AG09309 (cell line): ENCODE data around the gene SLC3A2.
A peak's percentile ranks its signal among the peaks of the same experiment; 100 is the strongest.

Experiments used
- DNase-seq: peaks from one replicate; pipeline ENCODE4 v3.0.0-alpha.2; 2010; ENCODE audit warnings: low read depth
- H3K4me3 ChIP-seq: 2 replicates; pipeline ENCODE4 v1.5.1; 2011; ENCODE audit warnings: mild to moderate bottlenecking, low read depth, low read length, moderate library complexity; ENCODE audit not compliant: control insufficient read depth
- CTCF ChIP-seq: IDR thresholded peaks from 2 replicates; pipeline ENCODE4 v1.5.1; 2011; ENCODE audit warnings: mild to moderate bottlenecking, low read depth, low read length, inconsistent platforms; ENCODE audit not compliant: insufficient read depth, control insufficient read depth; ENCODE audit errors: missing control alignments

The SLC3A2 gene

GRCh38 chr11:62882431-62882749 is 1.7 kb downstream of the SLC3A2 start:
- DNase-seq: no peak
- peak overlapping the region; percentile 96 for H3K4me3 ChIP-seq

GRCh38 chr11:62882788-62883501 is 2.2 kb downstream of the SLC3A2 start:
- no peak for DNase-seq
- H3K4me3 ChIP-seq: peak overlapping the region; percentile 96
- no peak for TF ChIP-seq CTCF

More at GRCh38 chr11:62882431-62882749, 1.7 kb downstream of the SLC3A2 start:
- TF ChIP-seq CTCF: no peak

GRCh38 chr11:62883673-62884072 is 3.0 kb downstream of the SLC3A2 start:
- no peak for DNase-seq
- no peak for TF ChIP-seq CTCF
- peak overlapping the region; percentile 96 for H3K4me3 ChIP-seq

- no peak for DNase-seq
- no peak for TF ChIP-seq CTCF
- peak overlapping the region; percentile 12 for H3K4me3 ChIP-seq
These were observed 4.5 kb downstream of the SLC3A2 start for GRCh38 chr11:62885137-62885750.

GRCh38 chr11:62888406-62888805 is 7.7 kb downstream of the SLC3A2 start:
- no peak overlapping the region for H3K4me3 ChIP-seq
- no peak for TF ChIP-seq CTCF
- DNase-seq: no peak

GRCh38 chr11:62889126-62889483 is 8.4 kb downstream of the SLC3A2 start:
- TF ChIP-seq CTCF: no peak
- no peak for DNase-seq
- no peak overlapping the region for H3K4me3 ChIP-seq
